Naive thymus-derived CD4-positive, alpha-beta T cell (primary cell): ENCODE data around the gene ACP4. TPM values are rescaled to one million over a fixed set of nuclear protein-coding genes. Genes with fewer than 3 reads are reported as not detected.

ENCODE experiments used
- ATAC-seq: fragments of 150-1000 bp; cut with Tn5 transposase; 2 replicates; pipeline ENCODE4 v1.10.0; 2021; ENCODE audit warnings: mild to moderate bottlenecking, moderate library complexity
- CTCF ChIA-PET: fragments of 350-600 bp; sonication (Branson Sonifier 250); formaldehyde crosslinking; loops from one replicate; lab custom pipeline; 2021; ENCODE audit warnings: antibody characterized with exemption; lab: Charles Lee
- POLR2A ChIA-PET: fragments of 350-600 bp; sonication (Branson Sonifier 250); formaldehyde crosslinking; loops from one replicate; lab custom pipeline; 2021; ENCODE audit warnings: antibody characterized with exemption, inconsistent platforms; lab: Charles Lee
- DNase-seq, 9 donors: peaks; one replicate each; pipeline versions ENCODE4 v3.0.0 to v3.0.0-alpha.2; 2020 to 2022; ENCODE audit warnings: mixed read lengths in 1 of 9
- H3K27ac ChIP-seq: one replicate; pipeline ENCODE4 v1.7.0; 2013; ENCODE audit warnings: mild to moderate bottlenecking, low read depth, low read length, moderate library complexity
- H3K27me3 ChIP-seq, 2 donors: one replicate each; pipeline ENCODE4 v1.7.0; 2013; ENCODE audit warnings: low read length in 2 of 2, mild to moderate bottlenecking in 2 of 2, moderate library complexity in 2 of 2; ENCODE audit not compliant: control insufficient read depth in 2 of 2, insufficient read depth in 2 of 2
- H3K36me3 ChIP-seq, 3 experiments: 1 replicate in 2 of 3; 2 replicates in 1 of 3; pipeline ENCODE4 v1.7.0; 2013; ENCODE audit warnings: low read length in 3 of 3, mild to moderate bottlenecking in 3 of 3, moderate library complexity in 1 of 3; ENCODE audit not compliant: insufficient read depth in 3 of 3, control insufficient read depth in 2 of 3
- H3K4me1 ChIP-seq, 2 donors: one replicate each; pipeline ENCODE4 v1.7.0; 2013; ENCODE audit warnings: low read length in 2 of 2, mild to moderate bottlenecking in 2 of 2, moderate library complexity in 1 of 2; ENCODE audit not compliant: control insufficient read depth in 2 of 2, insufficient read depth in 2 of 2
- H3K4me3 ChIP-seq: 2 replicates; pipeline ENCODE4 v1.7.0; 2013; ENCODE audit warnings: mild to moderate bottlenecking, low read length
- H3K9me3 ChIP-seq, 3 experiments: 1 replicate in 2 of 3; 2 replicates in 1 of 3; pipeline ENCODE4 v1.7.0; 2013; ENCODE audit warnings: low read length in 3 of 3; ENCODE audit not compliant: control insufficient read depth in 2 of 3
- H3K27ac Mint-ChIP-seq, 9 donors: one replicate each; pipeline ENCODE4 v1.8.0; 2020 to 2022; ENCODE audit warnings: mixed read lengths in 9 of 9, mild to moderate bottlenecking in 8 of 9, moderate library complexity in 5 of 9, inconsistent platforms in 2 of 9
- H3K27me3 Mint-ChIP-seq, 5 donors: one replicate each; pipeline ENCODE4 v1.8.0; 2021 to 2022; ENCODE audit warnings: mixed read lengths in 5 of 5, mild to moderate bottlenecking in 1 of 5
- H3K36me3 Mint-ChIP-seq, 5 donors: one replicate each; pipeline ENCODE4 v1.8.0; 2020 to 2022; ENCODE audit warnings: mixed read lengths in 5 of 5, mild to moderate bottlenecking in 3 of 5, inconsistent platforms in 1 of 5
- H3K4me1 Mint-ChIP-seq, 7 donors: one replicate each; pipeline ENCODE4 v1.8.0; 2020 to 2022; ENCODE audit warnings: mixed read lengths in 7 of 7, mild to moderate bottlenecking in 3 of 7, inconsistent platforms in 1 of 7
- H3K4me3 Mint-ChIP-seq, 10 donors: one replicate each; pipeline ENCODE4 v1.8.0; 2020 to 2022; ENCODE audit warnings: mild to moderate bottlenecking in 10 of 10, mixed read lengths in 10 of 10, moderate library complexity in 6 of 10, inconsistent platforms in 2 of 10
- H3K9me3 Mint-ChIP-seq, 11 donors: one replicate each; pipeline ENCODE4 v1.8.0; 2020 to 2022; ENCODE audit warnings: mixed read lengths in 11 of 11, mild to moderate bottlenecking in 4 of 11, inconsistent platforms in 1 of 11, moderate library complexity in 1 of 11
- intact Hi-C, 2 donors: fragments of 100-400 bp; cut with micrococcal nuclease; formaldehyde crosslinking; loops; one replicate each; pipeline ENCODE4 v1.15.1; 2023
- polyA plus RNA-seq, 2 donors: library from polyadenylated mRNA; unstranded; fragments of 300-500 nt; fragmentation: Illumina TruSeq; gene quantifications; one replicate each; pipeline ENCODE4 v1.2.3, GENCODE V29; 2021
- total RNA-seq, 6 experiments: library from RNA in 5 of 6; stranded (reverse) in 5 of 6; gene quantifications; 1 replicate in 5 of 6; 2 replicates in 1 of 6; pipeline ENCODE4 v1.2.3 and lab custom pipeline; 2021 to 2026

The ACP4 gene
- total and polyA plus RNA-seq, 7 experiments from 2014 or later: not detected

DNA sequence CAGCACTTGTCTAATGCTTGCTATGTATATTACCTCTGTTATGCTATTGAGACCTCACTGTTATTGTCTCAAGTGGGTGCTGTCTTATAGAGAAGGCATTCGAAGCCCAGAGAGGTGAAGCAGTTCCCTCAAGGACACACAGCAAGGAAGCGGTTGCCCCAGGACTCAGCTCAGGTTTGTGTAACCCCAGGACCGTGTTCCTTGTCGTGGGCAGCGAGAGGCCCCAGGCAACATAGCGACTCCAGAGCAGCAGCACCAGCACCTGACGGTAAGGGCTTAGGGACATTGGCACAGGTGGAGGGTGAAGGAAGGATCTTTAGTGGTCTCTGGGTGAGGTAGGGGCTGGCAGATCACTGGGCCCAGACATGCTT is 40.8 kb downstream of the ACP4 start:
- Histone ChIP-seq H3K36me3 (no peaks in the 10 kb centered on the region), H3K4me3 (no peak overlapping the region), H3K4me1 (peaks cover 4 to 8% of the 10 kb centered on the region in 2 donors), H3K9me3 (no peaks in the 10 kb centered on the region), H3K27me3 (peaks cover 0 to 5% of the 10 kb centered on the region in 2 donors), H3K27ac (no peak overlapping the region)
- DNase-seq: no peak
- ATAC-seq: no peak
- intact Hi-C loops: no loop called here
- Mint-ChIP-seq H3K36me3 (no peaks in the 10 kb centered on the region), H3K4me1 (peaks cover under 1 to 7% (median 6%) of the 10 kb centered on the region in 7 donors), H3K4me3 (no peak overlapping the region), H3K9me3 (peaks cover 0 to 1% (median 0%) of the 10 kb centered on the region in 11 donors), H3K27ac (no peak overlapping the region), H3K27me3 (peaks cover 24 to 58% (median 42%) of the 10 kb centered on the region in 5 donors)
- CTCF ChIA-PET: no interaction called here
- POLR2A ChIA-PET: no interaction called here

DNA sequence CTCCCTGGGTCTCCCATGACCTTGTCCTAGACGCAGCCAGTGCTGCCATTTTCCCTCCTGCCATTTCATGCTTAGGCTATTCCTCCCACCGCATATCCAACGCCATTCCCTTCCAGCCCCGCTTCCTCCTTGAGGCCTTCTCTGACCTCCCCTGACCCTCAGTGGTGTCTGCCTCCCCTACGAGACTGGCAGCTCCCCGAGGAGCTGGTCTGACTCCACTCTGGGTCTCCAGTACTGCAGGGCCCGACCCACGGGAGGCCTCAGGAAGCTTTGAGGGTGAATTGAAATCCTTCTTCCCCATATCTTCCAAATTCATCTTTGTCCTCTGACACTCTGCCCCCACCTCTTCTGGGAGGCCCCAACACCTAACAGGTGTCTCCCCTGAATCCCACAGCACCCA is 42.5 kb downstream of the ACP4 start:
- Mint-ChIP-seq H3K9me3 (peaks cover 0 to 2% (median 0%) of the 10 kb centered on the region in 11 donors), H3K36me3 (no peaks in the 10 kb centered on the region), H3K4me3 (no peak overlapping the region), H3K27me3 (peaks cover 31 to 61% (median 45%) of the 10 kb centered on the region in 5 donors), H3K27ac (peak overlapping the region in 1 of 9 donors; percentile 87), H3K4me1 (peaks cover 5 to 20% (median 11%) of the 10 kb centered on the region in 7 donors)
- ATAC-seq: no peak
- Histone ChIP-seq H3K4me3 (no peak overlapping the region), H3K36me3 (no peaks in the 10 kb centered on the region), H3K9me3 (no peaks in the 10 kb centered on the region), H3K4me1 (peaks cover 4 to 8% of the 10 kb centered on the region in 2 donors), H3K27ac (no peak overlapping the region), H3K27me3 (peaks cover 0 to 7% of the 10 kb centered on the region in 2 donors)
- ChIA-PET CTCF (no interaction called here), POLR2A (no interaction called here)
- intact Hi-C loops: no loop called here
- no peak for DNase-seq

- Histone ChIP-seq H3K27me3 (peaks cover 0 to 7% of the 10 kb centered on the region in 2 donors), H3K36me3 (no peaks in the 10 kb centered on the region), H3K4me1 (peaks cover 4 to 8% of the 10 kb centered on the region in 2 donors), H3K9me3 (no peaks in the 10 kb centered on the region), H3K27ac (no peak within 1 kb of the TSS), H3K4me3 (no peak within 1 kb of the TSS)
- intact Hi-C loops: no loop called here
- DNase-seq: no peak
- ChIA-PET CTCF (no interaction called here), POLR2A (no interaction called here)
- H3K36me3 Mint-ChIP-seq: no peaks in the 10 kb centered on the region
- H3K27me3 Mint-ChIP-seq: peaks cover 31 to 60% (median 43%) of the 10 kb centered on the region in 5 donors
- peak within 1 kb of the TSS in 1 of 10 donors; percentile 10 for H3K4me3 Mint-ChIP-seq
- H3K4me1 Mint-ChIP-seq: peaks cover 5 to 23% (median 11%) of the 10 kb centered on the region in 7 donors
- ATAC-seq: no peak
- H3K27ac Mint-ChIP-seq: peak within 1 kb of the TSS in 1 of 9 donors; percentile 87
- H3K9me3 Mint-ChIP-seq: peaks cover 0 to 2% (median 0%) of the 10 kb centered on the region in 11 donors
These were observed 43.0 kb downstream of the ACP4 start, which contains the start of gene KLK15 for GRCh38 chr19:50833117-50833801. TSS of gene KLK15 (minus strand) at chr19:50833574. CDS start at chr19:50831492, 2,082 bp downstream.

DNA sequence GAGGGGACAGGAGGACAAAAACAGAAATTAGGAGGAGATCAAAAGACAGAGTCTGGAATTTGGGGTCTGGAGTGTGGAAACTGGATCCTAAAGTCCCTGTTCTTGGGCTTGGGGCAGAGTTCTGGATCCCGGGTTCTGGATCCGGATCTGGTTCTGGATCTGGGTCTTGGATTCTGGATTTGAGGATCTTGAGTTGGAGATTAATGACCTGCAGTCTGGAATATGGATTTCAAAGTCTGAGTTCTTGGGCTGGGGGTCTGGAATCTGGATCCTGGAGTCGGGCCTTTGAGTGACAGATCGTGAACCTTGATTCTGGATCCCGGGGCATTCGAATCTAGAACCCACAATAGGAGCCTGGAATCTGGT is 43.6 kb downstream of the ACP4 start:
- ATAC-seq: no peak
- ChIA-PET CTCF (no interaction called here), POLR2A (no interaction called here)
- intact Hi-C loops: no loop called here
- H3K9me3 ChIP-seq: no peaks in the 10 kb centered on the region
- peaks cover 0 to 7% of the 10 kb centered on the region in 2 donors for H3K27me3 ChIP-seq
- Mint-ChIP-seq H3K4me3 (peak overlapping the region in 1 of 10 donors; percentile 10), H3K4me1 (peaks cover 5 to 25% (median 11%) of the 10 kb centered on the region in 7 donors), H3K27me3 (peaks cover 31 to 62% (median 45%) of the 10 kb centered on the region in 5 donors), H3K36me3 (no peaks in the 10 kb centered on the region), H3K27ac (no peak overlapping the region), H3K9me3 (peaks cover 0 to 2% (median 0%) of the 10 kb centered on the region in 11 donors)
- no peak overlapping the region for H3K27ac ChIP-seq
- no peak overlapping the region for H3K4me3 ChIP-seq
- peaks cover 4 to 8% of the 10 kb centered on the region in 2 donors for H3K4me1 ChIP-seq
- no peak for DNase-seq
- H3K36me3 ChIP-seq: no peaks in the 10 kb centered on the region

GRCh38 chr19:50835103-50835784 is 45.0 kb downstream of the ACP4 start:
- H3K27me3 ChIP-seq: peaks cover 0 to 7% of the 10 kb centered on the region in 2 donors
- ChIA-PET CTCF (no interaction called here), POLR2A (no interaction called here)

GRCh38 chr19:50835785-50836542 is 45.7 kb downstream of the ACP4 start:
- Histone ChIP-seq H3K9me3 (no peaks in the 10 kb centered on the region), H3K27me3 (peaks cover 0 to 3% of the 10 kb centered on the region in 2 donors), H3K27ac (no peak overlapping the region), H3K4me1 (peaks cover 4 to 8% of the 10 kb centered on the region in 2 donors), H3K4me3 (peak overlapping the region; percentile 51), H3K36me3 (no peaks in the 10 kb centered on the region)
- H3K9me3 Mint-ChIP-seq: peaks cover 0 to 7% (median 0%) of the 10 kb centered on the region in 11 donors
- DNase-seq: peak; percentile 18 to 90 (median 43)
- intact Hi-C loops: loop anchor here in 1 of 2 donors (1.0 kb wide), 1 partner anchor 32 kb away; no protein-coding TSS in a partner anchor
- ATAC-seq: peak; percentile 86
- peaks cover 30 to 61% (median 45%) of the 10 kb centered on the region in 5 donors for H3K27me3 Mint-ChIP-seq
- peak overlapping the region; percentile 78 to 94 (median 87) for H3K4me3 Mint-ChIP-seq
- H3K36me3 Mint-ChIP-seq: no peaks in the 10 kb centered on the region
- no peak overlapping the region for H3K27ac Mint-ChIP-seq
- ChIA-PET POLR2A (no interaction called here), CTCF (no interaction called here)
- peaks cover 5 to 25% (median 11%) of the 10 kb centered on the region in 7 donors for H3K4me1 Mint-ChIP-seq

More at GRCh38 chr19:50835103-50835784, 45.0 kb downstream of the ACP4 start:
- Mint-ChIP-seq H3K27ac (no peak overlapping the region), H3K9me3 (peaks cover 0 to 2% (median 0%) of the 10 kb centered on the region in 11 donors), H3K4me3 (peak overlapping the region; percentile 68 to 94 (median 82)), H3K4me1 (peaks cover 5 to 25% (median 11%) of the 10 kb centered on the region in 7 donors), H3K27me3 (peaks cover 31 to 61% (median 45%) of the 10 kb centered on the region in 5 donors), H3K36me3 (no peaks in the 10 kb centered on the region)
- Histone ChIP-seq H3K4me3 (peak overlapping the region; percentile 51), H3K27ac (no peak overlapping the region), H3K4me1 (peaks cover 4 to 8% of the 10 kb centered on the region in 2 donors), H3K9me3 (no peaks in the 10 kb centered on the region), H3K36me3 (no peaks in the 10 kb centered on the region)
- intact Hi-C loops: no loop called here
- no peak for ATAC-seq
- DNase-seq: no peak
